Measurements from ENCODE around the gene CDH7. TPM values are rescaled to one million over a fixed set of nuclear protein-coding genes. Genes with fewer than 3 reads are reported as not detected.

CDH7 gene
- total RNA-seq, 1 experiment from 2014 or later = not detected

DNA sequence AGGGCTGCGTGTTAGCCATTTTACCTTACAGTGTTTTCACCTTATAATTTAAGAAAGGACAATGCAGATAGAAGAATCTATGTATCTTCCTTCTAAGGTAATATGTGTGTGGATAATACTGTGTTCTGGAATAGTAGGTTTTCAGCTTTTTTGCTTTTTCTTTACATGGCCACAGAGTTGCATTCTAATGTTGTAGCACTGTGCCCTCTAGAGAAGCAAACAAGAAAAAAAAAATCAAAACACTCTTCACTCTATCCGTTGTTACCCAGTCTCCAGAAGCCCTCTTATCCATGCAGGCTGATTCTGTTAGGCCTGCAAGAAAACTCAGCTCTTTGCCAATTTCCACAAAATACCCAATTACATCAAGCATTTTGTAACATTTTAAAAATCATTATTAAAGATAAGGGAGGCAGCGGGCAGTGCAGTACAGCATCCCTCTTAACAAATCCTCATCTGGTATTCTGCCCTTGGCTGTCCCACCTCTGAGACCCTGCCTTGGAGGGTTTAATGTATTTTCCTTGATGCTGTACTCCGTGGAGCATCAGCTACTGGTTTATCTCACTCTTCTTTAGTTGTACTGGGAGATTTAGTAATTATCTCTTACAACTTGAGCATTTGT is 41.8 kb downstream of the CDH7 start:
- intact Hi-C loops (cut with micrococcal nuclease) = no loop called here
- Mint-ChIP-seq H3K36me3 (ENCODE audit: insufficient read depth, unreplicated experiment) (no peaks in the 10 kb centered on the region), H3K4me3 (ENCODE audit: unreplicated experiment) (no peak overlapping the region), H3K9me3 (ENCODE audit: unreplicated experiment) (no peaks in the 10 kb centered on the region), H3K4me1 (ENCODE audit: insufficient read depth, unreplicated experiment) (no peaks in the 10 kb centered on the region), H3K27me3 (ENCODE audit: insufficient read depth, unreplicated experiment) (peaks cover 38% of the 10 kb centered on the region), H3K27ac (ENCODE audit: low read depth, unreplicated experiment) (no peak overlapping the region)
- no TSS peak for BruUV-seq (replicated peaks)
- TF ChIP-seq, protein P1, sequence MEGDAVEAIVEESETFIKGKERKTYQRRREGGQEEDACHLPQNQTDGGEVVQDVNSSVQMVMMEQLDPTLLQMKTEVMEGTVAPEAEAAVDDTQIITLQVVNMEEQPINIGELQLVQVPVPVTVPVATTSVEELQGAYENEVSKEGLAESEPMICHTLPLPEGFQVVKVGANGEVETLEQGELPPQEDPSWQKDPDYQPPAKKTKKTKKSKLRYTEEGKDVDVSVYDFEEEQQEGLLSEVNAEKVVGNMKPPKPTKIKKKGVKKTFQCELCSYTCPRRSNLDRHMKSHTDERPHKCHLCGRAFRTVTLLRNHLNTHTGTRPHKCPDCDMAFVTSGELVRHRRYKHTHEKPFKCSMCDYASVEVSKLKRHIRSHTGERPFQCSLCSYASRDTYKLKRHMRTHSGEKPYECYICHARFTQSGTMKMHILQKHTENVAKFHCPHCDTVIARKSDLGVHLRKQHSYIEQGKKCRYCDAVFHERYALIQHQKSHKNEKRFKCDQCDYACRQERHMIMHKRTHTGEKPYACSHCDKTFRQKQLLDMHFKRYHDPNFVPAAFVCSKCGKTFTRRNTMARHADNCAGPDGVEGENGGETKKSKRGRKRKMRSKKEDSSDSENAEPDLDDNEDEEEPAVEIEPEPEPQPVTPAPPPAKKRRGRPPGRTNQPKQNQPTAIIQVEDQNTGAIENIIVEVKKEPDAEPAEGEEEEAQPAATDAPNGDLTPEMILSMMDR (IDR thresholded peaks at IDR 0.05; ENCODE audit: unreplicated experiment) = no peak
- no peak for DNase-seq (ENCODE audit: unreplicated experiment)
- ChIA-PET CTCF (interaction anchor here (0.6 to 1.2 kb wide), 6 partner anchors 25 to 1754 kb away, joined by 3 to 4 read pairs (median 3); no protein-coding TSS in a partner anchor), POLR2A (no interaction called here)

DNA sequence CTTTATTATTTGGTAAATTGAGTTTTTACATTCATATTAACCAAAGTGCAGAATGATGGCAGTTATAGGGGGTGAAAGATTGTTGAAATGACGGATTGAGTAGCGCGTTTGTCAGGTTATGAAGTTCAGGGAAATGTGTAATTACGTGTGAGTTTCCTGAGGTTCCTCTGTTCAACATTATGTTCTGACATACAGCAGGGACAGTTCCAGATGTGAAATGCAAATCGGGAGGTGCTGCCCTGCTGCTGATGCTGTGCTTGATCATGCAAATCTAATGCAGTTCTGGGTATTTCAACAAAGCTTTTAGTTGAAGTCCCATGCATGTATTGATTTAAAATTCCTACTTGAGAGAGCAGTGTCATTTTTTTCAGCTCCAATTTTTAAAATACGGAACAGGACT is 57.9 kb downstream of the CDH7 start:
- H3K4me3 Mint-ChIP-seq (ENCODE audit: unreplicated experiment) = no peak overlapping the region
- BruUV-seq (replicated peaks) = no TSS peak
- CTCF ChIA-PET = no interaction called here

DNA sequence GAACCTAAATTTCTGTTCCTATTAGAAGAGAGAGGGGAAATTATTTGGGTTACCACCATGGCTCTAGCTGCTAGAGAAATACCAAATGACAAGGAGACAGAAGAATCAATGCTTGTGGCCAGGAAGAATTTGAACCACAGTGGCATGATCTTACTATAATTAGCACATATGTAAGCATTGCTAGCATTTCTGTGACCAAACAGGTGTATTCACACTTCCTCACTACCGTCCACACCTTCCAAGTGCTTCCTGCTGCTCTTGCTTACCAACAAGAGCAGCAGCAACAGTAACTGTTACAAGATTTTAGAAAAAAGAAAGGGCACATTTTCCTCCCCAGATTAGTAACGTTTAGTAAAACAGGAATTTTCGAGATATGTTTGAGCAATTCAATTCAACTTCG is 60.5 kb downstream of the CDH7 start:
- Mint-ChIP-seq H3K9me3 (ENCODE audit: unreplicated experiment) (no peaks in the 10 kb centered on the region), H3K4me3 (ENCODE audit: unreplicated experiment) (no peak overlapping the region), H3K27me3 (ENCODE audit: insufficient read depth, unreplicated experiment) (peaks cover 65% of the 10 kb centered on the region), H3K36me3 (ENCODE audit: insufficient read depth, unreplicated experiment) (no peaks in the 10 kb centered on the region), H3K4me1 (ENCODE audit: insufficient read depth, unreplicated experiment) (no peaks in the 10 kb centered on the region), H3K27ac (ENCODE audit: low read depth, unreplicated experiment) (no peak overlapping the region)
- DNase-seq (ENCODE audit: unreplicated experiment) = no peak
- BruUV-seq (replicated peaks) = no TSS peak
- intact Hi-C loops (cut with micrococcal nuclease) = no loop called here
- ChIA-PET CTCF (no interaction called here), POLR2A (no interaction called here)
- TF ChIP-seq, protein P1 (IDR thresholded peaks at IDR 0.05; ENCODE audit: unreplicated experiment) = no peak

More for the DNA sequence above, 57.9 kb downstream of the CDH7 start:
- Mint-ChIP-seq H3K9me3 (ENCODE audit: unreplicated experiment) (no peaks in the 10 kb centered on the region), H3K27me3 (ENCODE audit: insufficient read depth, unreplicated experiment) (peaks cover 75% of the 10 kb centered on the region), H3K36me3 (ENCODE audit: insufficient read depth, unreplicated experiment) (no peaks in the 10 kb centered on the region), H3K27ac (ENCODE audit: low read depth, unreplicated experiment) (no peak overlapping the region), H3K4me1 (ENCODE audit: insufficient read depth, unreplicated experiment) (no peaks in the 10 kb centered on the region)
- TF ChIP-seq, protein P1 (IDR thresholded peaks at IDR 0.05; ENCODE audit: unreplicated experiment) = no peak
- intact Hi-C loops (cut with micrococcal nuclease) = no loop called here
- POLR2A ChIA-PET = no interaction called here
- DNase-seq (ENCODE audit: unreplicated experiment) = no peak

DNA sequence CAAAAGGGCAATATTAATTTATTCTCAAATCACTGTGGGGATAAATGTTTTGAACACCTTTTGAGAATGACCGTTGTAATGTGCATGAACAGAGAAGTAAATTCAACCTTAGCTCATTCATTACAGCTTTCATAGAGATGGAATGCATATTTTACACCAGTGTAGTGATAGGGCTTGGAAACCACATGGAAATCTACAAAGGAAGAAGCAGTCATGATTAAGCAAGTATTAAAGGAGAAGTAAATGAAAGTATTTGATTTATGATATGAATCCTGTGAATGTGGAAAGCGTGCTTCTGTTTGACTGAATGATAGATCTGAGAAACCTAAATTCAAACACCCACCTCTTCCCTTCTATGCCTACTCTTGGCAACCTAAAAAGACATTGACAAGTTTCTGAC is 64.7 kb downstream of the CDH7 start:
- CTCF ChIA-PET = no interaction called here

More for the DNA sequence above, 64.7 kb downstream of the CDH7 start:
- Mint-ChIP-seq H3K36me3 (ENCODE audit: insufficient read depth, unreplicated experiment) (no peaks in the 10 kb centered on the region), H3K27me3 (ENCODE audit: insufficient read depth, unreplicated experiment) (peaks cover 31% of the 10 kb centered on the region), H3K4me3 (ENCODE audit: unreplicated experiment) (no peak overlapping the region), H3K9me3 (ENCODE audit: unreplicated experiment) (peaks cover 4% of the 10 kb centered on the region), H3K4me1 (ENCODE audit: insufficient read depth, unreplicated experiment) (no peaks in the 10 kb centered on the region), H3K27ac (ENCODE audit: low read depth, unreplicated experiment) (no peak overlapping the region)
- DNase-seq (ENCODE audit: unreplicated experiment) = no peak
- POLR2A ChIA-PET = no interaction called here
- intact Hi-C loops (cut with micrococcal nuclease) = no loop called here
- TF ChIP-seq, protein P1 (IDR thresholded peaks at IDR 0.05; ENCODE audit: unreplicated experiment) = no peak
- BruUV-seq (replicated peaks) = no TSS peak
